HFFc6 (cell line): ENCODE measurements around the gene USP6NL. TPM values are rescaled to one million over a fixed set of nuclear protein-coding genes. Genes with fewer than 3 reads are reported as not detected.

Experiments used
- DNase-seq: peaks from one replicate; pipeline ENCODE4 v3.0.0-alpha.2; 2018
- H3K27ac Mint-ChIP-seq: 2 replicates; pipeline ENCODE4 v1.8.0; 2020; ENCODE audit warnings: mild to moderate bottlenecking, mixed read lengths
- H3K27me3 Mint-ChIP-seq: 2 replicates; pipeline ENCODE4 v1.8.0; 2021; ENCODE audit warnings: mild to moderate bottlenecking, moderate library complexity, mixed read lengths; ENCODE audit not compliant: insufficient read depth
- H3K36me3 Mint-ChIP-seq: 2 replicates; pipeline ENCODE4 v1.8.0; 2021; ENCODE audit warnings: low read depth, mixed read lengths
- H3K4me1 Mint-ChIP-seq: 2 replicates; pipeline ENCODE4 v1.8.0; 2020; ENCODE audit warnings: low read depth, mixed read lengths
- H3K4me3 Mint-ChIP-seq: 2 replicates; pipeline ENCODE4 v1.8.0; 2020; ENCODE audit warnings: mild to moderate bottlenecking, moderate library complexity, mixed read lengths
- H3K9me3 Mint-ChIP-seq: 2 replicates; pipeline ENCODE4 v1.8.0; 2020; ENCODE audit warnings: mild to moderate bottlenecking, mixed read lengths
- CTCF ChIP-seq: fragments of 200-600 bp; sonication (generic); IDR thresholded peaks from 2 replicates; pipeline ENCODE4 v1.5.0; 2021; ENCODE audit warnings: antibody characterized with exemption, mild to moderate bottlenecking
- total RNA-seq, 6 experiments: library from RNA; stranded (reverse); fragmentation: NEBNext Ultra II Directional; extraction: Animal tissue kit (Norgen Biotek cat#: 25700); gene quantifications; 2 replicates in 1 of 6; 3 replicates in 5 of 6; pipeline ENCODE4 v1.2.3, GENCODE V29; 2021

USP6NL gene
- total RNA-seq, 6 experiments from 2014 or later: 9.8 to 13.3 (median 11.8) TPM

DNA sequence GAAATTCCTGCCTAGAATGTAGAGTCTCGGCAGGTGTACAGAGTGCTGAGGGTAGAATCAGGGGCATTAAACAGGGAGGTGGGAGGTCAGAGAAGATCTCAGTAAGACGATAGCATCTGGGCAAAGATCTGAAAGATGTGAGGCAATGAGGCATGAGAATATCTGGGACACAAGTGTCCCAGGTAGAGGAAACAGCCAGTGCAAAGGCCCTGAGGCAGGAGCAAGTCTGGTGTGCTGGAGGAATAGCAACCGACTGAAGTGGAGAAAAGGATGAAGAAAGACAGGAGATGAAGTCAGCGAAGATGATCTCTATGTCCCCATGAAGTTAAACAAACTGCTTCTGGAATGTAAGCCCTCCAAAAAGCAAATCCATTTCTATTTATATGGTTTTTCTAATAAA, 84.4 kb downstream of the USP6NL start:
- H3K27ac Mint-ChIP-seq: no peak overlapping the region
- no peaks in the 10 kb centered on the region for H3K27me3 Mint-ChIP-seq
- no peak for DNase-seq
- H3K9me3 Mint-ChIP-seq: no peaks in the 10 kb centered on the region
- no peaks in the 10 kb centered on the region for H3K36me3 Mint-ChIP-seq
- no peak overlapping the region for H3K4me3 Mint-ChIP-seq
- H3K4me1 Mint-ChIP-seq: peaks cover 15% of the 10 kb centered on the region
- TF ChIP-seq CTCF: no peak

GRCh38 chr10:11525503-11525902, 85.9 kb downstream of the USP6NL start:
- no peak for DNase-seq
- H3K4me1 Mint-ChIP-seq: peaks cover 22% of the 10 kb centered on the region
- H3K27ac Mint-ChIP-seq: no peak overlapping the region
- H3K9me3 Mint-ChIP-seq: no peaks in the 10 kb centered on the region
- H3K36me3 Mint-ChIP-seq: no peaks in the 10 kb centered on the region
- peaks cover 2% of the 10 kb centered on the region; the same call in 1 of the 2 replicates for H3K27me3 Mint-ChIP-seq
- no peak for TF ChIP-seq CTCF
- H3K4me3 Mint-ChIP-seq: no peak overlapping the region

DNA sequence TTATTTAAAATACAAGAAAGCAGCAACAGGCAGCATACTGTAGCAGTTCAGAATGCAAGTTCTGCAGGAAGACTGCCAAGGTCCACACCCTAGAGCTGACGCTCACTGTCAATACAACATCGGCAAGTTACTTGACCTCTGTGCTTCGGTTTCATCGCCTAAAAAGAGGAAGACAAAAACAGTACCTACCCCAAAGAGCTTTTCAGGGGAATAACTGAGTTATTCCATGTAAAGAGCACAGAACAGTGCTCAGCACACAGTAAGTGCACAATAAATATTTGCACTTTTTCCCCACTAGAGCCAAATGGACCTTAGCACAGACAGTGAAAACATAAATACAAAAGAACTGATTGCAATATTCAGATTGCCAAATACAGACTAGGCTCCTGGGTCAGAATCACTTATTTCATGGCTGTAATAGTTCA, 88.6 kb downstream of the USP6NL start:
- DNase-seq: no peak

GRCh38 chr10:11521860-11522259, 89.6 kb downstream of the USP6NL start:
- no peak for DNase-seq
- H3K36me3 Mint-ChIP-seq: no peaks in the 10 kb centered on the region

More for the DNA sequence above, 88.6 kb downstream of the USP6NL start:
- Mint-ChIP-seq H3K9me3 (no peaks in the 10 kb centered on the region), H3K27ac (no peak overlapping the region), H3K27me3 (peaks cover 2% of the 10 kb centered on the region; the same call in 1 of the 2 replicates), H3K36me3 (no peaks in the 10 kb centered on the region), H3K4me1 (peaks cover 11% of the 10 kb centered on the region), H3K4me3 (no peak overlapping the region)
- no peak for TF ChIP-seq CTCF

DNA sequence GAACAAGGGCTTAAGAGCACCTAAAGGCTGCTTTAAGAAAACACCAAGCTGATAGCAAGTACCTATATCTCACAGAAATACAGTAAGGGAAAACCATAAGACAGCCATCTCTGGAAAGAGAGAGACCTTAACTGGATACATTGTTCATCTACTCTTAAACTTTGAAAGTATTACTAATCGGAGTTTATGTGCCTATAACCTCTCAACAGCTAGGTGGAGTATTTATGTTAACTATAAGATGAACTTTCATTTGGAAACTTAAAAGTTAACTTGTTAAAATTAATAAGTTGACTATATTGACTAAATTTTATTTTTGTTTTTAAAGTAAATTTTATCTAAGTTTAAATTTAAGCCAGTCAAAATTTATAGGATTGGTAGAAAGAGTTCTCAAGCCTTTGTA, 90.6 kb downstream of the USP6NL start:
- no peak overlapping the region for H3K4me3 Mint-ChIP-seq
- no peaks in the 10 kb centered on the region for H3K9me3 Mint-ChIP-seq
- no peak overlapping the region for H3K27ac Mint-ChIP-seq
- peaks cover 16% of the 10 kb centered on the region for H3K4me1 Mint-ChIP-seq
- peak; percentile 34; the same call in 1 of the 2 replicates for TF ChIP-seq CTCF
- no peak for DNase-seq
- H3K27me3 Mint-ChIP-seq: peaks cover 2% of the 10 kb centered on the region; the same call in 1 of the 2 replicates
- no peaks in the 10 kb centered on the region for H3K36me3 Mint-ChIP-seq

More at GRCh38 chr10:11521860-11522259, 89.6 kb downstream of the USP6NL start:
- Mint-ChIP-seq H3K27me3 (peaks cover 2% of the 10 kb centered on the region; the same call in 1 of the 2 replicates), H3K27ac (no peak overlapping the region), H3K4me3 (no peak overlapping the region), H3K4me1 (peaks cover 15% of the 10 kb centered on the region), H3K9me3 (no peaks in the 10 kb centered on the region)
- no peak for TF ChIP-seq CTCF

GRCh38 chr10:11517150-11517549, 94.3 kb downstream of the USP6NL start:
- H3K4me1 Mint-ChIP-seq: peaks cover 13% of the 10 kb centered on the region
- peaks cover 2% of the 10 kb centered on the region; the same call in 1 of the 2 replicates for H3K27me3 Mint-ChIP-seq
- no peaks in the 10 kb centered on the region for H3K36me3 Mint-ChIP-seq
- no peak for DNase-seq
- H3K9me3 Mint-ChIP-seq: no peaks in the 10 kb centered on the region
- H3K27ac Mint-ChIP-seq: no peak overlapping the region
- H3K4me3 Mint-ChIP-seq: no peak overlapping the region
- no peak for TF ChIP-seq CTCF
